ENCODE measurements around the gene MFN2. TPM values are rescaled to one million over a fixed set of nuclear protein-coding genes. Genes with fewer than 3 reads are reported as not detected.

The MFN2 gene
- total RNA-seq, 1 experiment from 2014 or later: 72.6 TPM

DNA sequence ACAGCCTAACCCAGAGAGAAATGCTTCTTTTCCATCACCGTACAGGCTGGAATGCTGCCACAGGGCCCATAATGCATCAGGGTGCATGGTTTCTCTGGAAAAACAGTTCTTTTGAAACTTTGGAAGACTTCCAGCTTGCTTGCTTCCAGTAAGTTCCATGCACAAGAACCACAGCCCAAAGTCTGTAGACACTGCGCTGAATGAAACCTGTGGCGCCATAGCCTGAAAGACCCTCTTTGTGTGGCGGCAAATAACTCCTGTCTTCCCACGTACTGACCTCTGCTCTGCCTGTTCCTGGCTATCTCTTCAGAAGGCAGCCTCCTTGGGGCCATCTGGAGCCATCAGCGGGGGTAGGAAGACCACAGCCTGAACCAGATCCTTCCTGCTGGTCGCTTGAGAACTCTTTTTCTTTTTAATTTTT is 54.1 kb downstream of the MFN2 start:
- ChIA-PET CTCF (no interaction called here), POLR2A (ENCODE audit: unreplicated experiment) (no interaction called here)
- H3K36me3 ChIP-seq (ENCODE audit: low read depth): no peaks in the 10 kb centered on the region
- H4K20me1 ChIP-seq (ENCODE audit: insufficient read depth): no peaks in the 10 kb centered on the region
- H3K4me3 ChIP-seq: no peak overlapping the region
- H3K9me3 ChIP-seq (ENCODE audit: insufficient read depth, low read depth): no peaks in the 10 kb centered on the region
- no peaks in the 10 kb centered on the region for H3K79me2 ChIP-seq (ENCODE audit: low read depth)
- no peaks in the 10 kb centered on the region for H3F3A ChIP-seq (ENCODE audit: insufficient read depth, low read depth)
- H3K9me2 ChIP-seq (ENCODE audit: insufficient read depth): no peaks in the 10 kb centered on the region
- DNase-seq: no peak
- H3K4me1 ChIP-seq (replicated peaks; ENCODE audit: insufficient read depth): no peaks in the 10 kb centered on the region
- intact Hi-C loops (cut with micrococcal nuclease; ENCODE audit: unreplicated experiment): no loop called here
- no peak for TF ChIP-seq EZH2 (IDR thresholded peaks at IDR 0.05; ENCODE audit: low read depth)
- TF ChIP-seq, protein P1, sequence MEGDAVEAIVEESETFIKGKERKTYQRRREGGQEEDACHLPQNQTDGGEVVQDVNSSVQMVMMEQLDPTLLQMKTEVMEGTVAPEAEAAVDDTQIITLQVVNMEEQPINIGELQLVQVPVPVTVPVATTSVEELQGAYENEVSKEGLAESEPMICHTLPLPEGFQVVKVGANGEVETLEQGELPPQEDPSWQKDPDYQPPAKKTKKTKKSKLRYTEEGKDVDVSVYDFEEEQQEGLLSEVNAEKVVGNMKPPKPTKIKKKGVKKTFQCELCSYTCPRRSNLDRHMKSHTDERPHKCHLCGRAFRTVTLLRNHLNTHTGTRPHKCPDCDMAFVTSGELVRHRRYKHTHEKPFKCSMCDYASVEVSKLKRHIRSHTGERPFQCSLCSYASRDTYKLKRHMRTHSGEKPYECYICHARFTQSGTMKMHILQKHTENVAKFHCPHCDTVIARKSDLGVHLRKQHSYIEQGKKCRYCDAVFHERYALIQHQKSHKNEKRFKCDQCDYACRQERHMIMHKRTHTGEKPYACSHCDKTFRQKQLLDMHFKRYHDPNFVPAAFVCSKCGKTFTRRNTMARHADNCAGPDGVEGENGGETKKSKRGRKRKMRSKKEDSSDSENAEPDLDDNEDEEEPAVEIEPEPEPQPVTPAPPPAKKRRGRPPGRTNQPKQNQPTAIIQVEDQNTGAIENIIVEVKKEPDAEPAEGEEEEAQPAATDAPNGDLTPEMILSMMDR (conservative IDR thresholded peaks at IDR 0.05): no peak
- H3K27ac ChIP-seq: no peak overlapping the region
- H3K4me2 ChIP-seq: no peak overlapping the region
- H3K27me3 ChIP-seq (ENCODE audit: insufficient read depth, low read depth): 0 out of 2 replicates have a peak, but pooled peaks cover 3% of the 10 kb centered on the region
- H2AFZ ChIP-seq: no peak overlapping the region
- BruUV-seq (replicated peaks): no TSS peak

DNA sequence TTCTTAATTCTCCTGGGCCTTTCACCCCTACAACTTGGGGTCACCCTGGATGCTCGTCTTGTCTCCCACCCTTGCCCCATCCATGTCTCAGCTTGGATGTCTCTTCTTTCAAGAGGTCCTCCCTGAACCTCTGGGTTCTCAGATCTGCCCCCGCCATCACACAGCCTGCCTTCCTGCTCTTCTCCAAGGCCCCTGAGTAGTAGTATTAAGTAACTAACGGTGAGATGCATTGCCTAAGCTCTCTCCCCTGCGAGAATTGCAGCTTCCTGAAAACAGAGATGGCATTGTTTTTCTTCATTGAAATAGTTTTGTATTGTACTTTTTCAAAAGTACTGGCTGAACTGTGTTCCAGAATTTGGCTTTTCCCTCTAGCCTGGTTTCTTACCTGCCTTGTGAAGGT is 55.1 kb downstream of the MFN2 start:
- intact Hi-C loops (cut with micrococcal nuclease; ENCODE audit: unreplicated experiment): no loop called here
- ChIA-PET CTCF (no interaction called here), POLR2A (ENCODE audit: unreplicated experiment) (no interaction called here)
- Histone ChIP-seq H2AFZ (no peak overlapping the region), H3K36me3 (ENCODE audit: low read depth) (no peaks in the 10 kb centered on the region), H3K27ac (no peak overlapping the region), H3K4me2 (no peak overlapping the region), H4K20me1 (ENCODE audit: insufficient read depth) (no peaks in the 10 kb centered on the region), H3K4me1 (replicated peaks; ENCODE audit: insufficient read depth) (no peaks in the 10 kb centered on the region), H3K79me2 (ENCODE audit: low read depth) (no peaks in the 10 kb centered on the region), H3K4me3 (no peak overlapping the region), H3K9me3 (ENCODE audit: insufficient read depth, low read depth) (no peaks in the 10 kb centered on the region), H3K9me2 (ENCODE audit: insufficient read depth) (no peaks in the 10 kb centered on the region), H3K27me3 (ENCODE audit: insufficient read depth, low read depth) (0 out of 2 replicates have a peak, but pooled peaks cover 3% of the 10 kb centered on the region), H3F3A (ENCODE audit: insufficient read depth, low read depth) (peaks cover 3% of the 10 kb centered on the region; the same call in 1 of the 2 replicates)
- no peak for TF ChIP-seq EZH2 (IDR thresholded peaks at IDR 0.05; ENCODE audit: low read depth)
- TF ChIP-seq, protein P1 (conservative IDR thresholded peaks at IDR 0.05): no peak
- DNase-seq: no peak
- BruUV-seq (replicated peaks): no TSS peak

DNA sequence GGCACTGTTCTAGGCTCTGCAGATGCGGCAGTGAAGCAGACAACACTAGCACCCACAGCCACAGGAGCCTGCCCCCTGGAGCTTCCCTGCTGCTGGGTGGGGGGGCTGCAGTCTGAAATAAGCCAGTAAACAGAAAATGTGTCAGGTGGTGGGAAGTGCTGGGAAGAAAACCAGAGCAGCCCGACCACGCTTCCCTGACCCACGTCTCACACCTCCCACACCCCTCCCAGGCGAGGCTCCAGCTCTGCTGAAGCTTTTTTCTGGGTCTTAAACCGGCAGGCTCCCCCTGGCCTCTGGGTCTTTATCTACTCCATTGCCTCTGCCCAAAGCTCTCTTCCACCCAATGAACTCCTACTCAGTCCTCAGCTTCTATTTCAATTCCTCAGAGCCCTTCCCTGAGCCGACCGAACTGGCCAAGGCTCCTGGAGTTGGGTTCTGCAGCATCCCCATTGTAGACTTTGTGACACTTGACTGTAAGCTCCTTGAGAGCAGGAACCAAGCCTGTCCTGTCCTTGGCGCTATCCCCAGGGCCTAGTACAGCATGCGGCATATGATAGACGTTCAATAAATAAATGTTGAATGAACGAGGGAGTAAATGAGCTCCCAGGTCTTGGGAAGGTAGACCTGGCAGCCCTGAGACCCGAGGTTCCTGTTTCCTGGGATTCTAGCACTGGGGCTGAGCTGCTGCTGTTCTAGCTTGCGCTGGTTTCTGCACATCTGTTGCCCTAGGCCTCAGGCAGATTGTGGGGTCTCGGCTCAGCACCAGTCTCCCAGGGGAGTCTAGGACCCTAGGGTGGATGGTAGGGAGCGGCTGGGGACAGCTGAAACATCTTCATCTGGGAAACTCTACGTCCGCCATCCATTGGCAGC is 57.5 kb downstream of the MFN2 start:
- H3K27ac ChIP-seq: no peak overlapping the region
- H4K20me1 ChIP-seq (ENCODE audit: insufficient read depth): no peaks in the 10 kb centered on the region
- BruUV-seq (replicated peaks): no TSS peak
- no peak overlapping the region for H3K4me2 ChIP-seq
- H3K27me3 ChIP-seq (ENCODE audit: insufficient read depth, low read depth): 0 out of 2 replicates have a peak, but pooled peaks cover 3% of the 10 kb centered on the region
- H3K4me3 ChIP-seq: no peak overlapping the region
- no peaks in the 10 kb centered on the region for H3K9me3 ChIP-seq (ENCODE audit: insufficient read depth, low read depth)
- POLR2A ChIA-PET (ENCODE audit: unreplicated experiment): no interaction called here
- H3K4me1 ChIP-seq (replicated peaks; ENCODE audit: insufficient read depth): peaks cover 4% of the 10 kb centered on the region; the same call in 1 of the 2 replicates
- CTCF ChIA-PET: interaction anchor here (0.6 kb wide), 1 partner anchor 1911 kb away, joined by 3 read pairs; no protein-coding TSS in a partner anchor
- no peak for DNase-seq
- H3F3A ChIP-seq (ENCODE audit: insufficient read depth, low read depth): peaks cover 14% of the 10 kb centered on the region; the same call in 1 of the 2 replicates
- TF ChIP-seq EZH2 (IDR thresholded peaks at IDR 0.05; ENCODE audit: low read depth): no peak
- TF ChIP-seq, protein P1 (conservative IDR thresholded peaks at IDR 0.05): no peak
- no peaks in the 10 kb centered on the region for H3K79me2 ChIP-seq (ENCODE audit: low read depth)
- intact Hi-C loops (cut with micrococcal nuclease; ENCODE audit: unreplicated experiment): no loop called here
- H3K36me3 ChIP-seq (ENCODE audit: low read depth): no peaks in the 10 kb centered on the region
- H2AFZ ChIP-seq: no peak overlapping the region
- H3K9me2 ChIP-seq (ENCODE audit: insufficient read depth): no peaks in the 10 kb centered on the region
